DOHH2 (cell line): ENCODE measurements around the gene SLC9A9.

ENCODE experiments used
- H3F3A ChIP-seq: fragments of 200-600 bp; sonication (generic), shearing (Covaris generic); 2 replicates; pipeline ENCODE4 v1.6.0; 2016; ENCODE audit warnings: antibody characterized with exemption, mild to moderate bottlenecking; ENCODE audit not compliant: control insufficient read depth, insufficient read depth
- H3K27ac ChIP-seq: fragments of 200-600 bp; sonication (generic); 2 replicates; pipeline ENCODE4 v1.5.1; 2014; ENCODE audit warnings: low read depth, mild to moderate bottlenecking, low read length, moderate library complexity
- H3K27me3 ChIP-seq: fragments of 200-600 bp; sonication (generic); 2 replicates; pipeline ENCODE4 v1.6.1; 2014; ENCODE audit warnings: mild to moderate bottlenecking, low read length, mixed read lengths; ENCODE audit not compliant: control insufficient read depth
- H3K36me3 ChIP-seq: fragments of 200-600 bp; sonication (generic); 2 replicates; pipeline ENCODE4 v1.6.1; 2014; ENCODE audit warnings: mild to moderate bottlenecking, low read length, moderate library complexity, mixed read lengths; ENCODE audit not compliant: control insufficient read depth
- H3K4me1 ChIP-seq: fragments of 200-600 bp; sonication (generic); 2 replicates; pipeline ENCODE4 v1.6.1; 2014; ENCODE audit warnings: mild to moderate bottlenecking, low read length, mixed read lengths; ENCODE audit not compliant: control insufficient read depth
- H3K4me2 ChIP-seq: fragments of 200-600 bp; sonication (generic); 2 replicates; pipeline ENCODE4 v1.6.0; 2014; ENCODE audit warnings: mild to moderate bottlenecking, low read length, moderate library complexity
- H3K4me3 ChIP-seq: fragments of 200-600 bp; sonication (generic); 2 replicates; pipeline ENCODE4 v1.5.1; 2014; ENCODE audit warnings: mild to moderate bottlenecking, low read length, mixed read lengths
- H3K79me2 ChIP-seq: fragments of 200-600 bp; sonication (generic); 2 replicates; pipeline ENCODE4 v1.6.1; 2014; ENCODE audit warnings: mild to moderate bottlenecking, low read length, mixed read lengths; ENCODE audit not compliant: control insufficient read depth
- H3K9me2 ChIP-seq: fragments of 200-600 bp; sonication (generic); replicated peaks from 2 replicates; pipeline ENCODE4 v1.6.1; 2014; ENCODE audit warnings: mild to moderate bottlenecking, low read length, mixed read lengths; ENCODE audit not compliant: control insufficient read depth
- H3K9me3 ChIP-seq: fragments of 200-600 bp; sonication (generic); 2 replicates; pipeline ENCODE4 v1.6.1; 2014; ENCODE audit warnings: antibody characterized with exemption, low read length, mixed read lengths; ENCODE audit not compliant: control insufficient read depth, insufficient read depth
- H4K20me1 ChIP-seq: fragments of 200-600 bp; sonication (generic); 2 replicates; pipeline ENCODE4 v1.6.0; 2014; ENCODE audit warnings: low read depth, mild to moderate bottlenecking, antibody characterized with exemption, low read length, moderate library complexity; ENCODE audit not compliant: control insufficient read depth, insufficient read depth
- CTCF ChIP-seq: fragments of 200-600 bp; sonication (generic); IDR thresholded peaks from one replicate; pipeline ENCODE4 v1.5.1; 2014; ENCODE audit warnings: antibody characterized with exemption, mild to moderate bottlenecking, low read depth, low read length; ENCODE audit not compliant: poor library complexity, severe bottlenecking
- EZH2phosphoT487 ChIP-seq: fragments of 200-600 bp; sonication (generic); IDR thresholded peaks from 2 replicates; pipeline ENCODE4 v1.6.1; 2017; ENCODE audit warnings: borderline replicate concordance, mild to moderate bottlenecking, antibody characterized with exemption, low read length, moderate library complexity, mixed read lengths

The SLC9A9 gene

GRCh38 chr3:143291836-143292447 lies 556.3 kb downstream of the SLC9A9 start:
- H3K9me3 ChIP-seq = no peaks in the 10 kb centered on the region
- no peaks in the 10 kb centered on the region for H3K27me3 ChIP-seq
- no peak overlapping the region for H3K27ac ChIP-seq
- TF ChIP-seq CTCF (no peak), EZH2phosphoT487 (no peak)
- H3K4me3 ChIP-seq = no peak overlapping the region
- H3K79me2 ChIP-seq = no peaks in the 10 kb centered on the region
- H4K20me1 ChIP-seq = no peaks in the 10 kb centered on the region
- no peaks in the 10 kb centered on the region for H3K9me2 ChIP-seq
- H3K4me1 ChIP-seq = peaks cover 28% of the 10 kb centered on the region
- H3K4me2 ChIP-seq = no peak overlapping the region
- no peaks in the 10 kb centered on the region for H3F3A ChIP-seq
- H3K36me3 ChIP-seq = no peaks in the 10 kb centered on the region

- no peaks in the 10 kb centered on the region for H3K9me3 ChIP-seq
- H3K4me3 ChIP-seq = no peak overlapping the region
- H3K79me2 ChIP-seq = no peaks in the 10 kb centered on the region
Observed at GRCh38 chr3:143288944-143289343, 559.3 kb downstream of the SLC9A9 start.

DNA sequence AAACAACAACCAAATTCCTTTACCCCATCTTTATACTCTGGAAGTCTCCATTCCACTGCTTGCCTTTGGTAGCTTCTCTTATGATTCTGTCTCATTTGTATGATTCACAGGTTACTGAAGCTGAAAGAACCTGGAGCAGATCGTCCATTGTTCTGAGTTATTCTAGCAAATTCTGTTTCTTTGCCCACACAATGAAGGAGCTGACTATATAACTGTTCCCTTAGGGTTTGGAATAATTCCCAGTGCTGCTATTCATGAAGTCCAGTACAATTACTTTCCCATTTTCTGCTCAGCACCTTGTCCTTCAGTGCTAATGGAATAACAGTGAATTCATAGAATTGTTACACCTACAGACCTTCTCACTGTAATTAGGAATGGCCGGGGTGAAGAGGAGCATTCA lies 560.9 kb downstream of the SLC9A9 start:
- no peaks in the 10 kb centered on the region for H3K79me2 ChIP-seq
- no peak overlapping the region for H3K4me2 ChIP-seq
- no peaks in the 10 kb centered on the region for H4K20me1 ChIP-seq
- no peaks in the 10 kb centered on the region for H3K4me1 ChIP-seq
- no peaks in the 10 kb centered on the region for H3K27me3 ChIP-seq
- no peak for TF ChIP-seq EZH2phosphoT487
- TF ChIP-seq CTCF = no peak
- no peak overlapping the region for H3K4me3 ChIP-seq
- no peak overlapping the region for H3K27ac ChIP-seq
- no peaks in the 10 kb centered on the region for H3K9me3 ChIP-seq
- H3K36me3 ChIP-seq = no peaks in the 10 kb centered on the region
- no peaks in the 10 kb centered on the region for H3F3A ChIP-seq
- H3K9me2 ChIP-seq = no peaks in the 10 kb centered on the region

More at GRCh38 chr3:143288944-143289343, 559.3 kb downstream of the SLC9A9 start:
- H3K36me3 ChIP-seq = no peaks in the 10 kb centered on the region
- H3F3A ChIP-seq = no peaks in the 10 kb centered on the region
- no peak overlapping the region for H3K4me2 ChIP-seq
- H3K27ac ChIP-seq = no peak overlapping the region
- H4K20me1 ChIP-seq = no peaks in the 10 kb centered on the region
- H3K9me2 ChIP-seq = no peaks in the 10 kb centered on the region
- no peaks in the 10 kb centered on the region for H3K27me3 ChIP-seq
- TF ChIP-seq CTCF (no peak), EZH2phosphoT487 (no peak)
- H3K4me1 ChIP-seq = peaks cover 5% of the 10 kb centered on the region
